HepG2 (cell line): Measurements from ENCODE around the gene ZNF554.

Source experiments
- CHCHD3 ChIP-seq: sonication (generic); formaldehyde crosslinking; IDR thresholded peaks from 2 replicates; pipeline ENCODE4 v1.8.0; 2022; ENCODE audit warnings: mild to moderate bottlenecking, missing genetic modification reagents, moderate library complexity
- CTCF ChIP-seq: sonication (generic); formaldehyde crosslinking; IDR thresholded peaks from 2 replicates; pipeline ENCODE4 v1.5.0; 2020; ENCODE audit warnings: mild to moderate bottlenecking, missing genetic modification reagents, moderate library complexity
- MAX ChIP-seq: IDR thresholded peaks from 2 replicates; pipeline ENCODE4 v1.6.1; 2012; ENCODE audit warnings: inconsistent platforms

GRCh38 chr19:2858864-2859263 lies 39.2 kb downstream of the ZNF554 start:
- TF ChIP-seq CTCF (CRISPR knock-in tag) (peak; percentile 23; the same call in 1 of the 2 replicates), CHCHD3 (no peak), MAX (no peak)
